Measurements from ENCODE around the gene LHX5.

Gene LHX5

GRCh38 chr12:113464852-113465719 is 6.6 kb downstream of the LHX5 start:
- no peak for DNase-seq (ENCODE audit: low read depth in 2 of 2)

- no peak for DNase-seq (ENCODE audit: low read depth in 2 of 2)
These were observed 7.3 kb downstream of the LHX5 start for GRCh38 chr12:113464452-113464775.

GRCh38 chr12:113463746-113464451 is 7.8 kb downstream of the LHX5 start:
- DNase-seq (ENCODE audit: low read depth in 2 of 2): no peak

GRCh38 chr12:113462998-113463745 is 8.5 kb downstream of the LHX5 start:
- DNase-seq (ENCODE audit: low read depth in 2 of 2): no peak

- DNase-seq (ENCODE audit: low read depth in 2 of 2): peak; percentile 18
These were observed 9.4 kb downstream of the LHX5 start for GRCh38 chr12:113462117-113462774.

- no peak for DNase-seq (ENCODE audit: low read depth in 2 of 2)
These were observed 10.0 kb downstream of the LHX5 start for GRCh38 chr12:113461666-113462065.

- no peak for DNase-seq (ENCODE audit: low read depth in 2 of 2)
These were observed 11.7 kb downstream of the LHX5 start for GRCh38 chr12:113459981-113460380.

- no peak for DNase-seq (ENCODE audit: low read depth in 2 of 2)
These were observed 14.0 kb downstream of the LHX5 start for GRCh38 chr12:113457710-113458109.

- DNase-seq (ENCODE audit: low read depth in 2 of 2): no peak
These were observed 14.5 kb downstream of the LHX5 start for GRCh38 chr12:113457185-113457584.

- DNase-seq (ENCODE audit: low read depth in 2 of 2): no peak
These were observed 14.9 kb downstream of the LHX5 start for GRCh38 chr12:113456761-113457160.

- no peak for DNase-seq (ENCODE audit: low read depth in 2 of 2)
These were observed 15.5 kb downstream of the LHX5 start for GRCh38 chr12:113456199-113456598.

- DNase-seq (ENCODE audit: low read depth in 2 of 2): no peak
These were observed 18.3 kb downstream of the LHX5 start for GRCh38 chr12:113453330-113453729.

- no peak for DNase-seq (ENCODE audit: low read depth in 2 of 2)
These were observed 19.2 kb downstream of the LHX5 start for GRCh38 chr12:113452458-113452857.

GRCh38 chr12:113449839-113450238 is 21.8 kb downstream of the LHX5 start:
- no peak for DNase-seq (ENCODE audit: low read depth in 2 of 2)

- DNase-seq (ENCODE audit: low read depth in 2 of 2): no peak
These were observed 22.4 kb downstream of the LHX5 start for GRCh38 chr12:113449299-113449698.

- DNase-seq (ENCODE audit: low read depth in 2 of 2): no peak
These were observed 22.8 kb downstream of the LHX5 start for GRCh38 chr12:113448873-113449272.

GRCh38 chr12:113445544-113446171 is 26.0 kb downstream of the LHX5 start:
- DNase-seq (ENCODE audit: low read depth in 2 of 2): no peak

- DNase-seq (ENCODE audit: low read depth in 2 of 2): no peak
These were observed 28.6 kb downstream of the LHX5 start for GRCh38 chr12:113443030-113443539.

- no peak for DNase-seq (ENCODE audit: low read depth in 2 of 2)
These were observed 30.5 kb downstream of the LHX5 start for GRCh38 chr12:113440947-113441782.

- DNase-seq (ENCODE audit: low read depth in 2 of 2): no peak
These were observed 31.3 kb downstream of the LHX5 start for GRCh38 chr12:113440336-113440735.

Measured in activated CD8-positive, alpha-beta memory T cell treated with anti-CD3 and anti-CD28 coated beads for 4 hours (primary cell).